ENCODE measurements around the gene CYS1. TPM values are rescaled to one million over a fixed set of nuclear protein-coding genes. Genes with fewer than 3 reads are reported as not detected.

Gene CYS1
- polyA plus RNA-seq, 1 donor (not counting 4 experiments of a cell fraction or from before 2014, with no cell fraction given) = 0.14 TPM

DNA sequence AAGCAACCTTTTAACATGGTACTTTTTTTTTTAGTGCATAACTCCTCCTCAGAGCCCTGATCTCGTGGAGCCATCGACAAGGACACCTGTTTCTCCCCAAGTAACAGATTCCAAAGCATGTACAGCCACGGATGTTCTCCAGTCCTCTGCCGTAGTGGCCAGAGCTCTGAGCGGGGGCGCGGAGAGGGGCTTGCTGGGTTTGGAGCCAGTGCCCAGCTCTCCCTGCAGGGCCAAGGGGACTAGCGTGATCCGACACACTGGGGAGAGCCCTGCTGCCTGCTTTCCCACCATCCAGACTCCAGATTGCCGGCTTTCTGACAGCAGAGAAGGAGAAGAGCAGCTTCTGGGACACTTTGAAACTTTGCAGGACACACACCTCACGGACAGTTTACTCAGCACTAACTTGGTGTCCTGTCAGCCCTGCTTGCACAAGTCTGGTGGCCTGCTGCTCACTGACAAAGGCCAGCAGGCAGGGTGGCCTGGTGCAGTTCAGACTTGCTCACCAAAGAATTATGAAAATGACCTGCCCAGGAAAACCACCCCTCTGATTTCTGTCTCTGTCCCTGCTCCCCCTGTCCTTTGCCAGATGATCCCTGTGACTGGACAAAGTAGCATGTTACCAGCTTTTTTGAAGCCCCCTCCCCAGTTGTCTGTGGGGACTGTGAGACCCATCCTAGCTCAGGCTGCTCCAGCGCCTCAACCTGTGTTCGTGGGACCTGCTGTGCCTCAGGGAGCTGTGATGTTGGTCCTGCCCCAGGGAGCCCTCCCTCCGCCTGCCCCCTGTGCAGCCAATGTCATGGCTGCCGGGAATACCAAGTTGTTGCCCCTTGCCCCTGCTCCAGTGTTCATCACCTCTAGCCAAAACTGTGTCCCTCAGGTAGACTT is 32.4 kb downstream of the CYS1 start:
- FAIRE-seq = no peak
- Histone ChIP-seq H3K9ac (ENCODE audit: control insufficient read depth, extremely low read depth, insufficient read depth, low read length) (no peak overlapping the region), H3K27me3 (ENCODE audit: control insufficient read depth, extremely low read depth, insufficient read depth, low read length) (peaks cover under 1% of the 10 kb centered on the region), H3K9me1 (ENCODE audit: control insufficient read depth, extremely low read depth, insufficient read depth, low read length) (no peaks in the 10 kb centered on the region), H3K4me3 (ENCODE audit: control insufficient read depth in 2 of 3, extremely low read depth in 1 of 3, insufficient read depth in 2 of 3, low read depth in 1 of 3, low read length in 3 of 3) (no peak overlapping the region), H3K27ac (ENCODE audit: control insufficient read depth, insufficient read depth, low read length) (no peak overlapping the region), H3K79me2 (ENCODE audit: control insufficient read depth, insufficient read depth, low read length) (no peaks in the 10 kb centered on the region), H2AFZ (ENCODE audit: control insufficient read depth, low read length) (no peak overlapping the region), H3K4me1 (ENCODE audit: control insufficient read depth, extremely low read depth, insufficient read depth, low read length) (peaks cover under 1% of the 10 kb centered on the region), H4K20me1 (ENCODE audit: control insufficient read depth, extremely low read depth, insufficient read depth, low read length) (no peaks in the 10 kb centered on the region), H3K9me3 (ENCODE audit: control insufficient read depth, low read depth, low read length) (no peaks in the 10 kb centered on the region), H3K36me3 (ENCODE audit: control insufficient read depth in 2 of 2, extremely low read depth in 1 of 2, insufficient read depth in 2 of 2, low read length in 2 of 2) (peaks cover 0 to 10% of the 10 kb centered on the region in 2 experiments), H3K4me2 (ENCODE audit: control insufficient read depth, extremely low read depth, insufficient read depth, low read depth, low read length) (no peak overlapping the region)
- dilution Hi-C loops (cut with MboI; ENCODE audit: extremely low pct_ligation_motif_present, low sequenced_read_pairs) = loop anchor here (25.0 kb wide), 1 partner anchor 286 kb away; no protein-coding TSS in a partner anchor
- TF ChIP-seq, protein P1, sequence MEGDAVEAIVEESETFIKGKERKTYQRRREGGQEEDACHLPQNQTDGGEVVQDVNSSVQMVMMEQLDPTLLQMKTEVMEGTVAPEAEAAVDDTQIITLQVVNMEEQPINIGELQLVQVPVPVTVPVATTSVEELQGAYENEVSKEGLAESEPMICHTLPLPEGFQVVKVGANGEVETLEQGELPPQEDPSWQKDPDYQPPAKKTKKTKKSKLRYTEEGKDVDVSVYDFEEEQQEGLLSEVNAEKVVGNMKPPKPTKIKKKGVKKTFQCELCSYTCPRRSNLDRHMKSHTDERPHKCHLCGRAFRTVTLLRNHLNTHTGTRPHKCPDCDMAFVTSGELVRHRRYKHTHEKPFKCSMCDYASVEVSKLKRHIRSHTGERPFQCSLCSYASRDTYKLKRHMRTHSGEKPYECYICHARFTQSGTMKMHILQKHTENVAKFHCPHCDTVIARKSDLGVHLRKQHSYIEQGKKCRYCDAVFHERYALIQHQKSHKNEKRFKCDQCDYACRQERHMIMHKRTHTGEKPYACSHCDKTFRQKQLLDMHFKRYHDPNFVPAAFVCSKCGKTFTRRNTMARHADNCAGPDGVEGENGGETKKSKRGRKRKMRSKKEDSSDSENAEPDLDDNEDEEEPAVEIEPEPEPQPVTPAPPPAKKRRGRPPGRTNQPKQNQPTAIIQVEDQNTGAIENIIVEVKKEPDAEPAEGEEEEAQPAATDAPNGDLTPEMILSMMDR (optimal IDR thresholded peaks at IDR 0.05 in 1 of 3, IDR thresholded peaks at IDR 0.05 in 1 of 3, conservative IDR thresholded peaks at IDR 0.05 in 1 of 3; ENCODE audit: extremely low read depth in 1 of 3, insufficient read depth in 2 of 3, low read length in 3 of 3) = no peak
- no peak for TF ChIP-seq EZH2 (IDR thresholded peaks at IDR 0.05; ENCODE audit: low read length)
- no peak for DNase-seq (ENCODE audit: low read depth, low spot score)

DNA sequence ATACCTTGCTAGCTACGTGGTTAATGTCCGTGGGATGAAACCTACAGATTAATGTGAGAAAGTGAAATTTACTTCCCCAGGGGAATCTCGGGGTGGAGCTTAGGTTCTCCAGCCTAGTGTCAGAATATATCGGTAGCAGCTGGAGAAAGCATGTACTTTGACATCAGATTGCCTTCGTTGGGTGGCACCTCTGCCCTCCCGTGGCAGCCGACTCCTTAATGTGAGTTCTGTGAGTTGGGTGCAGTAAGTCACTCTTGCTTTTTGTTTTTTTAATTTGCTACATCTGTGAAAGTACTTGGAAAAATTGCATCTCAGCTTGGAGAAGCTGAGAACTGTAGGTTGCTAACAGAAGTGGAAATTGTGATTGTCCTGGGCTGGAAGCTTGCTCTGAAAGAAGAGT is 33.3 kb downstream of the CYS1 start:
- dilution Hi-C loops (cut with MboI; ENCODE audit: extremely low pct_ligation_motif_present, low sequenced_read_pairs) = loop anchor here (25.0 kb wide), 1 partner anchor 285 kb away; no protein-coding TSS in a partner anchor
- H3K4me2 ChIP-seq (ENCODE audit: control insufficient read depth, extremely low read depth, insufficient read depth, low read depth, low read length) = no peak overlapping the region

More for the DNA sequence above, 33.3 kb downstream of the CYS1 start:
- no peak overlapping the region for H2AFZ ChIP-seq (ENCODE audit: control insufficient read depth, low read length)
- H3K9me1 ChIP-seq (ENCODE audit: control insufficient read depth, extremely low read depth, insufficient read depth, low read length) = no peaks in the 10 kb centered on the region
- TF ChIP-seq, protein P1 (optimal IDR thresholded peaks at IDR 0.05 in 1 of 3, IDR thresholded peaks at IDR 0.05 in 1 of 3, conservative IDR thresholded peaks at IDR 0.05 in 1 of 3; ENCODE audit: extremely low read depth in 1 of 3, insufficient read depth in 2 of 3, low read length in 3 of 3) = no peak
- TF ChIP-seq EZH2 (IDR thresholded peaks at IDR 0.05; ENCODE audit: low read length) = no peak
- H3K9ac ChIP-seq (ENCODE audit: control insufficient read depth, extremely low read depth, insufficient read depth, low read length) = no peak overlapping the region
- DNase-seq (ENCODE audit: low read depth, low spot score) (no peak), FAIRE-seq (no peak)
- H4K20me1 ChIP-seq (ENCODE audit: control insufficient read depth, extremely low read depth, insufficient read depth, low read length) = no peaks in the 10 kb centered on the region
- H3K9me3 ChIP-seq (ENCODE audit: control insufficient read depth, low read depth, low read length) = no peaks in the 10 kb centered on the region
- H3K4me1 ChIP-seq (ENCODE audit: control insufficient read depth, extremely low read depth, insufficient read depth, low read length) = peaks cover 2% of the 10 kb centered on the region
- H3K4me3 ChIP-seq (ENCODE audit: control insufficient read depth in 2 of 3, extremely low read depth in 1 of 3, insufficient read depth in 2 of 3, low read depth in 1 of 3, low read length in 3 of 3) = no peak overlapping the region
- H3K79me2 ChIP-seq (ENCODE audit: control insufficient read depth, insufficient read depth, low read length) = no peaks in the 10 kb centered on the region
- peaks cover 0 to 10% of the 10 kb centered on the region in 2 experiments for H3K36me3 ChIP-seq (ENCODE audit: control insufficient read depth in 2 of 2, extremely low read depth in 1 of 2, insufficient read depth in 2 of 2, low read length in 2 of 2)
- no peak overlapping the region for H3K27ac ChIP-seq (ENCODE audit: control insufficient read depth, insufficient read depth, low read length)
- peaks cover 4% of the 10 kb centered on the region for H3K27me3 ChIP-seq (ENCODE audit: control insufficient read depth, extremely low read depth, insufficient read depth, low read length)
